SK-N-MC (cell line): ENCODE results near the gene NPIPB9.
"Not testable (repeated sequence)": the region's sequence is repeated elsewhere in the genome, so short reads cannot be mapped to it uniquely, and the experiment has no call there.

Experiments used
- DNase-seq: peaks from one replicate; pipeline ENCODE4 v3.0.0-alpha.2; 2011; ENCODE audit warnings: low read depth, low spot score
- H3K27ac ChIP-seq: fragments of 200-600 bp; sonication (generic); 2 replicates; pipeline ENCODE4 v1.5.1; 2016; ENCODE audit warnings: mixed run types
- H3K36me3 ChIP-seq: fragments of 200-600 bp; sonication (generic); 2 replicates; pipeline ENCODE4 v1.6.1; 2017; ENCODE audit warnings: antibody characterized with exemption, low read length, mixed read lengths; ENCODE audit not compliant: insufficient read depth
- H3K4me3 ChIP-seq: fragments of 200-600 bp; sonication (generic); 2 replicates; pipeline ENCODE4 v1.5.1; 2016
- H3K9ac ChIP-seq: fragments of 200-600 bp; sonication (generic); 2 replicates; pipeline ENCODE4 v1.8.0; 2017; ENCODE audit warnings: mixed run types, mixed read lengths; ENCODE audit not compliant: insufficient read length
- H3K9me3 ChIP-seq: fragments of 200-600 bp; sonication (generic); 2 replicates; pipeline ENCODE4 v1.6.1; 2017; ENCODE audit warnings: low read depth, mild to moderate bottlenecking, antibody characterized with exemption, low read length, moderate library complexity, mixed read lengths
- EZH2 ChIP-seq: fragments of 200-600 bp; sonication (generic); IDR thresholded peaks from one replicate; pipeline ENCODE4 v1.6.1; 2017; ENCODE audit warnings: antibody characterized with exemption
- FOXP2 ChIP-seq: optimal IDR thresholded peaks from 2 replicates; pipeline ENCODE3; 2011; ENCODE audit warnings: mild to moderate bottlenecking, moderate library complexity; ENCODE audit not compliant: insufficient read depth; ENCODE audit errors: extremely low read length, control extremely low read depth
- POLR2AphosphoS5 ChIP-seq: IDR thresholded peaks from 2 replicates; pipeline ENCODE4 v1.6.1; 2012; ENCODE audit warnings: mild to moderate bottlenecking, low read depth, low read length, borderline replicate concordance

The NPIPB9 gene

DNA sequence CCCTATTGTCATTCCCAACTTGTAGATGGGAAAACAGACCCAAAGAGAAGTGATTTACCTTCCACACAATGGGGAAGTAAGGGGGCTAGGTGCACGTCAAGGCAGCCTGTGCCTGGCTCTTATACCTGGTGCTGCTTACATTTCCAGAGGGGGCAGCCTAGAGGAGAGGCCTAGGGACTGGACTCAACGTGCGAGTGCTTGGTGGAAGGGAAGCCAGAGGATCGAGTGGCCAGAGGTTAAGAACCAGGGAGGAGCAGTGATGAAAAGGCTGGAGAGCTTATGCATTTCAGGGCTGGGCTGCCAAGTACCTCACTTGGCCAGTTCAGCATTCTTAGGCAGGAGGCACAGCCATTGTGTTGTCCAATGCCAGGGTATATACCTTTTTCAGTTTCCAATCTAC, 30.8 kb downstream of the NPIPB9 start:
- H3K36me3 ChIP-seq, H3K9me3 ChIP-seq, H3K9ac ChIP-seq, H3K27ac ChIP-seq, H3K4me3 ChIP-seq, DNase-seq: not testable (repeated sequence)

DNA sequence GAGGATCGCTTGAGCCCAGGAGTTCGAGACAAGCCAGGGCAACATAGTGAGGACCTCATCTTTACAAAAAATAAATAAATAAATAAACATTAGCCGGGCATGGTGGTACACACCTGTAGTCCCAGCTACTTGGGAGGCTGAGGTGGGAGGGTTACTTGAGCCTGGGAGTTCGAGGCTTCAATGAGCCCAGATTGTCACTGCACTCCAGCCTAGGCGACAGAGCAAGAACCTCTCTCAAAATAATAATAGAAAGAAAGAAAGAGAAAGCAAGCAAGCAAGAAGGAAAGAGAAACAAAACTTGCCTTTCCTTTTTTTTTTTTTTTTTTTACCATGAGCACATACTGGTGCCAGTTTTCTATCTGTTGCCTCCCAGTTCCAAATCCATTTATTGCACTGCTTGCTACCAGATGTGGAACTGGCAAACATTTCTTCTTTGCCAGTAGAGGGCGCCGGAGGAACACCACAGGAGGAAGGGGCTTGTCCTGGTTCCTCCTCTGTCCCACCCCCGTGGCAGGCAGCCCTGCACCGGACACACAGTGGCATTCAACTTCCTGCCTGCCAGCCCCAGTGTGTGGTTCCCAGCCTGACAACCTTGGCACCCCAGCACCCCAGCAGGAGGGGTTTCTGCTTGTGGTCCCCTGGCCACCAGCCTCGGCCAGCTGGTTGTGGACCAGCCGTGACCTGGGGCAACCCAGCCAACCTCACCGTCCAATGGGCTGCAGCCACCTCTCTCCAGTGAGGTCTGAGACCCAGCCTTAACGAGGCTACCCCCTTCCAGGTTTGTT, 50.8 kb downstream of the NPIPB9 start:
- H3K36me3 ChIP-seq, DNase-seq, H3K4me3 ChIP-seq, H3K27ac ChIP-seq, H3K9me3 ChIP-seq, H3K9ac ChIP-seq: not testable (repeated sequence)

DNA sequence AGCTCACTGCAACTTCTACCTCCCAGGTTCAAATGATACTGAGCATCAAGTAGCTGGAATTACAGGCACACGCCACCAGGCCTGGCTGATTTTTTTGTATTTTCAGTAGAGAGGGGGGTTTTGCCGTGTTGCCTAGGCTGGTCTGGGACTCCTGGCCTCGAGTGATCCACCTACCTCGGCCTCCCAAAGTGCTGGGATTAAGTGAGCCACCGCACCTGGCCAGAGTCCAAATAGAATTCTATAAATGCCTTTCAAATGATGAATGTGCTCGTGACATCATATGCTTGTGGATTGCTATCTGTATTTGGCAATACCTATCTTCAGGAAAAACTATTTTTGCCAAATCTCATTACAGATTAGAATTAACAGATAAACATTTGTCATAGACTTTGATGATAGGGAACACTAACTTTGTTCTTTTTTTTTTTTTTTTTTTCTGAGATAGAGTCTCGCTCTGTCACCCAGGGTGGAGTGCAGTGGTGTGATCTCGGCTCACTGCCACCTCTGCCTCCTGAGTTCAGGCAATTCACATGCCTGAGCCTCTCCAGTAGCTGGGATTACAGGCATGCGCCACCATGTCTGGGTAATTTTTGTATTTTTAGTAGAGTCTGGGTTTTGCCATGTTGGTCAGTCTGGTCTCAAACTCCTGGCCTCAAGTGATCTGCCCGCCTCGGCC, 56.0 kb downstream of the NPIPB9 start:
- not testable (repeated sequence) for H3K9ac ChIP-seq, H3K9me3 ChIP-seq, DNase-seq, H3K36me3 ChIP-seq, H3K4me3 ChIP-seq, H3K27ac ChIP-seq

DNA sequence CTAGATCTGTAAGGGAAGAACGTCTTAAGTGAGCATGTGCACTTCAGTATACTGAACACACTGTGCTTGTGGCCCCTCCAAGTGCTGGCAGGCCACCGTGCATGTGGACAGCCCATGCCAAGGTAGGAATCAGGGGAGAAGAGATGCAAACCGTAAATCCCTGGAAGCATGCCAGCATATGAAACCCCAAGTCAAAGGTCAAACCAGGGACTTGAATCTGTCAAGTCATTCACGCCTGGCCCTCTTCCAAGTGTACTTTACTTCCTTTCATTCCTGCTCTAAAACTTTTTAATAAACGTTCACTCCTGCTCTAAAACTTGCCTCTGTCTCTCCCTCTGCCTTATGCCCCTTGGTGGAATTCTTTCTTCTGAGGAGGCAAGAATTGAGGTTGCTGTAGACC, 68.4 kb downstream of the NPIPB9 start:
- Histone ChIP-seq H3K36me3 (peaks cover 5% of the 10 kb centered on the region), H3K27ac (peak overlapping the region; percentile 54; the same call in 1 of the 2 replicates), H3K9ac (no peak overlapping the region), H3K4me3 (no peak overlapping the region), H3K9me3 (no peaks in the 10 kb centered on the region)
- DNase-seq, result no peak
- TF ChIP-seq POLR2AphosphoS5 (no peak), EZH2 (no peak), FOXP2 (no peak)

DNA sequence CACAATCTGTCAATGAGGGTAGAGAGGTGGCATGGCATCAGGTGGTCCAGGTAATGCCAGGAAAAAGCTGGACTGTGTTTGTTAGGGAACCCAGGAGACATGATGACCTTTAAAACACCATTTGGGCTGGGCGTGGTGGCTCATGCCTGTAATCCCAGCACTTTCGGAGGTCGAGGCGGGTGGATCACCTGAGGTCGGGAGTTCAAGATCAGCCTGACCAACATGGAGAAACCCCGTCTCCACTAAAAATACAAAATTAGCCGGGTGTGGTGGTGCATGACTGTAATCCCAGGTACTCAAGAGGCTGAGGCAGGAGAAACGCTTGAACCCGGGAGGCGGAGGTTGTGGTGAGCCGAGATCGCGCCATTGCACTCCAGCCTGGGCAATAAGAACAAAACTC, 69.0 kb downstream of the NPIPB9 start:
- not testable (repeated sequence) for H3K27ac ChIP-seq, H3K9me3 ChIP-seq, DNase-seq, H3K9ac ChIP-seq, H3K4me3 ChIP-seq
- H3K36me3 ChIP-seq, result peaks cover 11% of the 10 kb centered on the region

DNA sequence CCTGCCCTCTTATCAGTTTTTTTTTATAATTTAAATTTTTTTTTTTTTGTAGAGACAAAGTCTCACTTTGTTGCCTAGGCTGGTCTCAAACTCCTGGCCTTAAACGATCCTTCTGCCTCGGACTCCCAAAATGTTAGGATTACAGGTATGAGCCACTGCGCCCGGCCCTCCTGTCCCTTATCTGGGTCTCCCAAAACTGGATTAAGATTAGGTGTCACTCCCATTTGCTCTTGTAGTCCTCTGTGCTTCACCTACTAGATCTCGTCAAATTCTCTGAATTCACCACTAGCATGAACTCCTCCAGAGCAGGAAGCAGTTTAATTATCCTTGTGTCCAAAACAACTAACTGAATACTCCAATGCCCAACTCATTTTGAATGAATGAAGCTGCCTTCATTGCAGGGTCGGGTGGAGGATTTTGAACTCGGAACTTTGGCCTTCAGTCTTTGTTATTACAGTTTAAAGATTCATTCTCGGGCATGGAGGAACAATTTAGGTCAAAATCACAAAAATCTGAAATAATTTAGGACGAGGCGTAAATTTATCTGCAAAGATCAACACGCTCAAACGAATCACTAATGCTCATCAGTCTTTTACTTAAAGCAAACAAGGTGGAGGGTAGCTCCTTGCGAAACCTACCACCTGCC, 70.4 kb downstream of the NPIPB9 start:
- Histone ChIP-seq H3K9me3 (no peaks in the 10 kb centered on the region), H3K4me3 (peak overlapping the region; percentile 89), H3K36me3 (peaks cover 25% of the 10 kb centered on the region), H3K27ac (peak overlapping the region; percentile 98), H3K9ac (peak overlapping the region; percentile 100)
- no peak for DNase-seq
- TF ChIP-seq EZH2 (no peak), POLR2AphosphoS5 (no peak), FOXP2 (no peak)
